Activated T-cell treated with anti-CD3 and anti-CD28 coated beads, Interleukin-2, amount 50 U/mL, for 48 hours (primary cell): ENCODE measurements around the gene AP3D1.
"Not testable (repeated sequence)": the region's sequence is repeated elsewhere in the genome, so short reads cannot be mapped to it uniquely, and the experiment has no call there.

Experiments
- DNase-seq, 2 experiments: peaks; one replicate each; pipeline ENCODE4 v3.0.0-alpha.2; 2020

Gene AP3D1

DNA sequence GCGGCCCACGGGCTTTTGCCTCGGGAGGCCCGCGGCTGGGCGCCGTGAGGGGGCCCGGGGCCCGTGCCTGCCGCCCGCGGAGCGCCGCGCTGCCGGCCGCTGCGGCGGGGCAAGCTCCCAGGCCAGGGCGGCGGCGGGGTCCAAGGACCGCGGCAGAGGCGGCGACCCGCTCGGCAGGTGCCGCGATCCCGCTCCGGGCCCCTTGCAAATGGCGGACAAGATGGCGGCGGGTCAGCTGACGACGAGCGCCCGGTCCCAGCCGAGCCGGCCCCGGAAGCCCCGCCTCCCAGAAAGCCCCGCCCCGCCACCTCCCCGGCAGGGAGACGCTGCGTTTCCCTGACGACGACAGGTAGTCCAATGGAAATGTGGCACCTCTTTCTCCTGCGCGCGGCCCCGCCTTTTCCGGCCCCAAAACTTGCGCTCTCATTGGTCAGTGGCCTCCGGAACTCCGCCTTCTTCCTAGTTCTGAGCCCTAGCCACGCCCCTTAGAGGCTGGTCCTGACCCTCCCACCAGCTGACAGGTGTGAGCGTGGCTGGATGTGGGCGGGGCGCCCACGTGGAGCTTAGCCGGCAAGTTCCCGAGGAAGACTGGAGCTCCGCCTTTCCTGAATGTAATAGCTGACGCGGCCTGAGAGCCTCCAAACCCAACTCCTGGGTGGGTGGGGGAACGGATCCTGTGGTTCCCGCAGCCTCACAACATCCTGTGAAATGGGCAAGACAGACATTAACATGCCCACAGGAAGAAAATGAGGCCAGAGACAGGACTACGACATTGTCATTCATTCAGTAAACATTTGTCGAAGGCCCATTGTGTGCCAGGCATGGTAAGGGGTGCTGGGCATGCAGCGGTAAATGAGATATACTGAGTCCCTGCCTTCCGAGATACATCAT is at the start of gene AP3D1:
Gene AP3D1 (minus strand): TSS at position 228 of the 891 bp plus-strand sequence. CDS start 232 bp downstream, outside the sequence.
- DNase-seq: peak; percentile 100

DNA sequence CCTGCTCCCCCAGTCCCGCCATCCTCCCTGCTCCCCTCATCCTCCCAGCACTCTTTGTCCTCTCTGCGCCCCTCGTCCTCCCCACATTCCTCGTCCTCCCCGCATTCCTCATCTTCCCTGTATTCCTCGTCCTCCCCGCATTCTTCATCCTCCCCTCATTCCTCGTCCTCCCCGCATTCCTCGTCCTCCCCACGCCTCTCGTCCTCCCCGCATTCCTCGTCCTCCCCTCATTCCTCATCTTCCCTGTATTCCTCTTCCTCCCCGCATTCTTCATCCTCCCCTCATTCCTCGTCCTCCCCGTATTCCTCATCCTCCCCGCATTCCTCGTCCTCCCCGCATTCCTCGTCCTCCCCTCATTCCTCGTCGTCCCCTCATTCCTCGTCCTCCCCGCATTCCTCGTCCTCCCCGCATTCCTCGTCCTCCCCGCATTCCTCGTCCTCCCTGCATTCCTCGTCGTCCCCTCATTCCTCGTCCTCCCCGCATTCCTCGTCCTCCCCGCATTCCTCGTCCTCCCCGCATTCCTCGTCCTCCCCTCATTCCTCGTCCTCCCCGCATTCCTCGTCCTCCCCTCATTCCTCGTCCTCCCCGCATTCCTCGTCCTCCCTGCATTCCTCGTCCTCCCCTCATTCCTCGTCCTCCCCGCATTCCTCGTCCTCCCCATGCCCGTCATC is 49.4 kb upstream of the AP3D1 start:
- not testable (repeated sequence) for DNase-seq

DNA sequence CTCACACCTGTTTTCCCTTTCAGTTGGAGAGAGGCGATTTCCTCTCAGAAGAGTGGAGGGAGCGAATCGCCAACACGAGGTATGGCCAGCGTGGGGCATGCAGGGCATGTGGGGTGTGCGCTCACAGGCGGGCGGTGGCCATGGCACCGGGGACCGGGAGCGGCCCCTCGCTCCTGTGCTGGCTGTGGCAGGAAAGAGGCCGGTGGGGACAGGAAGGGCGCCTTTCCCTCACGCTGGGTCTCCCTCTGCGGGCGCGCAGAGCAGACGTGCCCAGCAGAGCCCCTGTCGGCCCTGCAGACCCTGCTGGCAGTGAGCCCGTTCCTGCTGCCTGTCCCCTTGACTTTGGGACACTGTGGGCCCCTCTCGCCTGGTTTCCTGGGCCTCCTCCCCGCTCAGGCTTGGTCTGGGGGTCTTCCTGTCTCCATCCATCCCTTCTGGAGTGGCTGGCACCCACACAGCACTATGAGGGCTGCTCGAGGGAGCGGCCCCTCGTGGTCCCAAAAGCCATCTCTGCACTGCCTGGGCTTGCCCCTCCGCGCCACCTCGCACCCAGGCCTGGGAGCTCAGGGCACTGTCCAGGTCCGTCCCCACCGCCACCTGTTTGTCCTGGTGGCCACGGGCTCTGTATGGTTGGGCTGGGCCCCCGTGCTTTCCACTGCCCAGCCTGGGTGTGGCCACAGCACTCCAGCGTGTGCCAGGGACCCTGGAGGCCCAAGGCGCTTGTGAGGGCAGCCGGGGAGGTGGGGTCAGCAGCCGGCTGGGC is 48.7 kb upstream of the AP3D1 start:
- no peak for DNase-seq

DNA sequence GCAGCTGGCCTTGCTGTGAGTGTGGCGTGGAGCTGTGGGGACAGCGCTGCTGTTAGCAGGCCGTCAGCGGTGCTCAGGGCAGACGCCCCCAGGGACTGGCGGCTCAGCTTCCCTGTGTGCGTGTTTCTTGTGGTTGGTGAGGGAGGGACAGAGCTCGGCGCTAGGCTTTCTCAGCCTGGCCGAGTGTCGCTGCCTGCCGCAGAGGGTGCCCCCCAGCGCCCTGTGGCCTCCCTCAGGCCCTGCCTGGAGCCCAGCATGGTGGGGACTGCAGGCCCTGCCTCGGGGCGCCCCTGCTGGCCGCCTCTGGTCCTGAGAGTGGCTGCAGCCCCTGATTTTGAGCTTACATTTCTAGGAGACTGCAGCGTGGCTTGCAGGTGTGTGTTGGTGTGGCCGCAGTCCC is 47.8 kb upstream of the AP3D1 start:
- no peak for DNase-seq

DNA sequence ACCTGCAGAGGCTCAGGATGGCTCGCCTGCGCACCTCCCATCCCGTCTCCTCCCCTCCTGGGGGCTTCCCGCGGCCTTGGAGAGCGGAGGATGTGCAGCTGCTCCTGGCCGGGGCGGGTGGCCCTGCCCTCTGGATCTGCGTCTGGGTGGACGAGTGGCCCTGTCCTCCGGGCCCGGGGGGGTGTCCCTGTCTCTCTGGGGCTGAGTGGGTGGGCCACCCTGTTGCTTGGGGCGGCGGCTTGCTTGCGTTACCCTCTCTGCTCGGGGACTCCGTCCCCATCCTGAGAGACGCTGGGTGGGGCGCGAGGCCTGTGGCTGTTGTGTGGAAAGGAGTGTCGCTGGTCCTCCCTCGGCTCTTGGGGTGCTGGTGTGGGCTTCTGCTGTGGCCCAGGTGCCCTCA is 47.0 kb upstream of the AP3D1 start:
- no peak for DNase-seq

DNA sequence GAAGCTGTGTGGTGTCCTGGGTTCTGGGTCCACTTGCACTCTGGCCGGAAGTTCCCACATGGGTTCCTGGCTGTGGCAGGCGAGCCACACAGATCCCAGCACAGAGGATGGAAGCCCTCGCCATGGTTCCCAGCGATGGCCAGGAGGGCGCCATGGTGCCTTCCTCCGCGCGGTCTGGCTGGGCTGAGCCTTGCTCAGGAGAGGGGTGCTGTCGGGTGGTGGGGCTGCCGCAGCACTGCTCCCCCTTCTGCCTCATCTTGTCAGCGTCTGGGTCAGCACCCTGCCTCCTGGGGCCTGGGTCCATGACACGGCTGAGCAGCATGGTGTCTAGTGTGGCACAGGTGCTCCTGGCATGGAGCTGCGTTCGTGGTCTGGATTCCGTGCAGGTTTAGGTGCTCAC is 45.9 kb upstream of the AP3D1 start:
- DNase-seq: no peak

DNA sequence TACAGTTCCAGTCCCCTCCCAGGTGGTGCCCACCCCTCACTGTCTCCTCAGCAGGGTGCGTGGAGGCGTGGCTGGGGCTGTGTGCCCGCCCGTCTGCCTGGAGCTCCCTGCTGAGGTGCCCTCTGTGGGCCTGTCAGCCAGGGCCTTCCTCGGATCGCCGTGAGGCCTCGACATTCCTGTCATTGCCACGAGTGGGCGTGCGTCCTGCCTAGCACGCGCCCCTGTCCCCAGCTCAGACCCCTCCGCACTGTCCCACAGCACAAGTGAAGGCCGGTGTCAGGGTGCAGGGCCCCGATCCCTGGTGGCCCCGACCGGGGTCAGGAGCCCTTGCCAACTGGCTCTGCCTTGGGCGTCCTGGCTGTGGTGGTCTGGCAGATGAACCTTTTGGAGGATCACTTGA is 44.5 kb upstream of the AP3D1 start:
- DNase-seq: no peak

DNA sequence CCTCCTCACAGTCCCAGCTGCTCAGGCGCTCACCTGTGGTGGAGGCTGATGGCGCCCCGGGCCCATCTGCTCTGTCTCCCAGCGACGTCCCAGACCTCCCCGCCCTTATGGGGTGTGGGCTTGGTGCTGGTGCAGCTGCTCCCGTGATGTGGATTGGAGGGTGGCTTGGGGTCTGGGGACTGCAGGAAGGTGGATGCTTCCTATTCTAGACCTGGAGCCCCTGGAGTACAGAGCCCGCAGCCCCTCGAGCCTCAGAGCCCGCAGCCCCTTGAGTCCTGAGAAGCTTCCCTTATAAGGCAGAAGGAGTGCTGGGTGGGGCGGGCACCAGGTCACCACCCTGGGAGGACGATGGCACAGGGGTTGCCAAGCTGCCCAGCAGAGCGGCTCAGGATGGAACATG is 44.0 kb upstream of the AP3D1 start:
- DNase-seq: no peak

DNA sequence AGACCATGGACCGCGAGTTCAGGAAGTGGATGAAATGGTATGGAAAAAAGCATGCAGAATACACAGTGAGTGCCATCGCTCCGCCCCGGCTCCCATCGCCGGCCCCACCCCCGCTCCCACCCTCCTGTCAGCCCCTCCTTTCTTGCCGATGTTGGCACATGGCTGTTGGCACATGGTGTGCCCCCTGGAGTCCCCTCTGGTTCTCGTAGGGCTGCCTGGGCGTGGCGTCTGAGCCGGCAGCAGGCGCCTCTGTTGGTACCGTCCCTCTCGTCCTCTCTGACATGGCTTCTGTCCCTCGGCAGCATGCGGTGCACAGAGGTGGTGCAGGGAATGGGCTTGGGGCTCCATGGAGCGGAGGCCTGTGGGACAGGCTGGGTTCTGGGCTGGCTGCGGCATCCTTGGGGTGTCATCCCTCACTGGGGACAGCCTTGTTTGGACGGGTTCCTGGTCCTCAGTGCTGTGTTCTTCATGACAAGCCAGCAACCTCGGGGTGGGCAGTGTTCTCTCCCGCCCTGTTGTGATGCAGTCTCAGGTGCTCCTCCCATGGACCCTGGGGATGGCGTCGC is 43.2 kb upstream of the AP3D1 start:
- DNase-seq: no peak

DNA sequence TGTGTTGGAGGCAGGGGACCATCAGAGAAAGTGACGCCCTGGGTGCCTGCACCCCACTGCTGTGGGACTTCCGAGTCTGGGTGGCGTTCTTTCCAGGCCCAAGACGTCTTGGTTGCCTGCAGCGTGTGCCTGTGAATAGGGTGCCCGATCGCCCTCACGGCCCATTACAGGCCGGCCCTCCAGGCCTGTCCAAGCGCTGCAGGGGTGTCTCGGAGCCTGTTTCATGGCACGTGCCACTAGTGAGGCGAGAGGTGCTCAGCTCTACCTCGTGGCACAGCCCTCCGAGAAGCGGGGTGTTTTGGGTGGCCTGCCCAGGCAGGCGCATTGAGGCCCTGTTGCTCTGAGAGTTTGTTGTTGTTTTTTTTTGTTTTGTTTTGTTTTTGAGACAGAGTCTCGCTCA is 42.4 kb upstream of the AP3D1 start:
- no peak for DNase-seq

DNA sequence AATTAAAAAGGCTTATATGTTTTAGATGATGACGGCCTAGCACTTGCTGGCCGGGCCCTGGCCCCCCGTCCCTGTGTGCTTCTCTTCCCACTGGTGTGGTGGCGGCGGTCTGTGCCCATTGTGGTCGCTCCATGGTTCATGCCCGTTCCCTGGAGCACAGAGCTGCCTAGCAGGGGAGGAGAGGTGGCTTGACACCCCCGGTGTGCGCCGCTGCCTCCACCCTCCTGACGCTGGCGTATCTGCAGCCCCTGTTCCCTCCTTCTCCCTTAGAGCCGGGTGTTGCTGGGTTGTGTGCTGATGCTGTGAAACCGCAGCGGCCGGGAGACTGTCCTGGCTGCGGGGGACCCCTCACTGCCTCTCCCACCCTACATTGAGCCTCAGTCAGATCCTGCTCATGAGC is 41.5 kb upstream of the AP3D1 start:
- no peak for DNase-seq

DNA sequence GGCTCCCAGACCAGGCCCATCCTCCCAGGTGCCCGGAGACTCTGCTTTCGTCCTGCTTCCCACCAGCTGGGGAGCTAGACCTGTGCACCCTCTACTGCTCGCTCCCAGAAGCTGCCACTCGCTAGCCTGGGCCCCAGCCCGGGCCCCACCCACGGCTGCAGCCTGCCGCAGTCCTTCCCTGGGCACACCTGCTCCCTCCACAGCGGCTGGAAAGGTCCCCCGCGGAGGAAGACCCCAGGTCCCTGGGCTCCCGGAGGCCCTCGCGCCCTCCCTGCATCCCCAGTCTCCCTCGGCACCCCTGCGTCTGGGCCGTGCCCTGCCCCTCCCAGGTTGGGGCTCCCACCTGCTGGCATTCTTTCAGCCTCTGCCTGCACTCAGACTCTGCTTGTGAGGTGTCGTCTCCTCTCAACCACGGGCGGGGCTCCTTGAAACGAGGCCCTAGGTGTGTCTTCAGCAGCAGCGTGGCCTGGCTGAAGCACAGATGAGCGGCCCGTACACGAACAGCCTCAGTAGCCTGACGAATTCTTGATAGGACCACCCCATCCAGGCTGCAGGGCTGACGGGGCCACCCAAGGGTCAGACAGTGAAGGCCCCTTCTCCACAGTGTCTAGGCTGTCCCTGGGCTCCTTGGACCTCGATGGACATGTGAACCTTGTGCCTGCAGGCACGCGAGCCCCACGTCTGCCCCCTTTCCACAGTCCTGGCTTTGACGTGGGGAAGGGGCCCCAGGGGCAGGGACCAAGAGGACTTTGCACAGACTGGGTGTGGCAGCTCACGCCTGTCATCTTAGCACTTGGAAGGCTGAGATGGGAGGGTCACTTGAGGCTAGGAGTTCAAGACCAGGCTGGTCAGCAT is 40.3 kb upstream of the AP3D1 start:
- no peak for DNase-seq

DNA sequence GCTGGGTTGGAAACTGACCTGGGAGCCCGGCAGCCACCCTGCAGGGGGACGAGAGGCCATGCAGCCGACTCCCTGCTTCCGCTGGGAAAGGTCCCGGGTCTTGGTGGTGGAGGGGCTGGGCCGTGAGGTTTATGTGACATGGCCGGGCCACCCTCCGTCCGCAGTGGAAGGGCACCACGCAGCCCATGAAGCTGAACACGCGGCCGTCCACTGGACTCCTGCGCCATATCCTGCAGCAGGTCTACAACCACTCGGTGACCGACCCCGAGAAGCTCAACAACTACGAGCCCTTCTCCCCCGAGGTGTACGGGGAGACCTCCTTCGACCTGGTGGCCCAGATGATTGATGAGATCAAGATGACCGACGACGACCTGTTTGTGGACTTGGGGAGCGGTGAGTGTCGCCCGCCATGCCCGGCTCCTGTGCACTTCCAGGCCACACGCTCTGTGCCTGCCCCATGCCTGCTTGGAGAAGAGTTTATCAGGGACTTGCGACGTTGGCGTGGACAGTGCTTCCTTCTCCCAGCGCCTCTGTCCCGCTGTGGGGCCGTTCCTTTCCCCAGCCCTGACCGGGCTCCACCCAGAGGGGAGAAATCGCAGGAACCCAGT is 39.6 kb upstream of the AP3D1 start:
- no peak for DNase-seq

DNA sequence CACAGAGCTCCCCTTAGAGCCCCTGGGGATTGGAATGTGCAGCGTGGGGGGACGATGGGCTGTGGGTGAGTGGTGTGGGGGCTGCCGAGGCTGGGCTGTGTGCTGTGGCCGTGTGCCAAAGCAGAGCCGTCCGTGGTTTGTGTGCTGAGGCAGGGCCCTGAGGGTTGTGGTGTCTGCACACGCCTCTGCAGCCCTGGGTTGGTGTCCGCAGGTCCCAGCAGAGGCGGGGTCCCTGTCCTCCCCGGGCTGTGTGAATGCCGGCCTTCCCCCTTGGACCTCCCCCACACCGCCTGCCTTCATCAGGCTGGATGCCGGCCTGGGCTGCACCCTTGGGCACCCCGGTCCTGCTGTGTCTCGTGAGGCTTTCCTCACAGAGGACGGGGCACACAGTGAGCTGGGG is 38.5 kb upstream of the AP3D1 start:
- DNase-seq: no peak

DNA sequence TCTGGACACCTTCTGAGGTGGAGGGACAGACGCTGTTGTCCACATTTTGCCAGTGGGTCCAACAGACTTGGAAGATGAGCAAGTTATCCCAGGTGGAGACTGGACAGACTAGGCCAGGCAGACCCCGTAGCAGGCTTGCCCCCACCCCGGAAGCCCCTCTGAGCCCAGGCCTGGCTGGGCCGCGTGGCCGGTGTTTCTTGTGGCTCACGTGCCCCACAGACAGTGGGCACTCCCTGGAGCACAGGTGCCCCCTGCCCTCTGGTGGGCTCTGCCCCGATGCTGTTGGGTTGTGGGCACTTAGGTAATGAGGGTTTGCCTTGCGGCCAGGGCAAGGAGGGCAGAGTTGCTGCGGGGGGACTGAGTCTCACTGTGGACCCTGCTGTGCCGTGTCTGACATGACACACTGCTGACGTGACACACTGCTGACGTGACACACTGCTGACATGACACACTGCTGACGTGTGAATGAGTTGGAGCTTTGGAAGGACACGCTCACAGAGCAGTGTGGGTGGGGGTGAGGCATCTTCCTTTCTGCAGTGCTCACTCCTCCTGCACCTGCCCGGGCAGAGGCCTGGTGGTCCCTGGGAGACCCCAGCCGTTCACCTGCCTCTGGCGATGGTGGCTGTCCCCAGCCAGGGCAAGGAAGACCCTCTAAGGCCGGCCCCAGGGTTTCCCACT is 37.5 kb upstream of the AP3D1 start:
- DNase-seq: peak; percentile 37 to 59

DNA sequence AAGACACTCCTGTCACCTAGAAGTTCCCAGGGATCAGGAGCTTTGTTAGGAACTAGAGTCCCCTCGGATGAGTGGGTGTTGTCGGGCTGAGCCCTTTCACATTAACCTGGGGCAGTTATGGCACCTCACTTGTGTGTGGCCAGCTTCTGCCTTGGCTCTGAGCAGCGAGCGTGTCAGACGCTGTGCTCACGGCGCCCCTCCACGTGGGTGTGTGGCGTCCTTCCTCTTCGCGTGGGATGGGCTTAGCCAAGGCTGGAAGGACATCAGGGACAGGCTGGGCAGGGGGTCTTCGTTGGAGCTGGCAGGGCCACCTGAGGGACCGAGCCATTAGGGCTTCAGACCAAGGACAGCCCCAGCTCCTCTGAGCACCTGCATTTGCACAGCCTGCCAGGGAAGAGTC is 35.8 kb upstream of the AP3D1 start:
- DNase-seq: no peak

DNA sequence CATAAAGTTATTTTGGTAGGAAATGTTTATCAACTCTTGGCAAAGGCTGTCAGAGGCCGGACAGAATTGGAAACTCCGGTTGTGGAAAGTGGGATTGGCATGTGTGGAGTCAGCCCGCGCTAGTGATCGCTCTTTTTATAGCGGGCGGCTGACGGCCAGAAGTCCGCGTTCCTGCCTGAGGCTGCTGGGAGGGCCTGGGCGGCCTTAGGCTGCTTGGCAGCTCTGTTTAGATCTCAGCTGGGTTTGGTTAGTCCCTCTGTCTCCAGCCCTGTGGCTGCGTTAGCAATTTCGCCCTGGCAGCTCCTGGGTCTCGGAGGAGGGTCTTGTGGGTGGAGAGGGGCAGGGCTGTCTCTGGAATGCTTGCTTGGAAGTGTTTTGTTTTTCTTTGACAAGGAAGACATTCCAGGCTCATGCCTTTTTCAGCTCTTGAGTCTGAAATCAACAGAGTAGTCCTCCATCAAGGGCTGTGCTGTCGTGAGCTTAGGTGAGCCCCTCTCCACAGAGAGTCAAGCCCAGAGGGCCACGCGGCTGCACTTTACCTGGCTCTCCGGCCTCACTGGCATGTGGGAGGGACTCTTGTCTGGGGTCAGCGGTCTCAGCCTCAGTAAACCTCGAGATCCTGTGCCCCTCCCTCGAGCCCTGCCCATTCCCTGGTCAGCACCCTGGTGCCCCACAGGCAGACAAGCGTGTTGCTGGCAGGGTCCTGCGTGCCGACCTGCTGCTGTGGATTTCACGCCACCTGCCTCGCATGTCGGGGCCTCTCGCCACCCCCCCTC is 34.9 kb upstream of the AP3D1 start:
- no peak for DNase-seq

DNA sequence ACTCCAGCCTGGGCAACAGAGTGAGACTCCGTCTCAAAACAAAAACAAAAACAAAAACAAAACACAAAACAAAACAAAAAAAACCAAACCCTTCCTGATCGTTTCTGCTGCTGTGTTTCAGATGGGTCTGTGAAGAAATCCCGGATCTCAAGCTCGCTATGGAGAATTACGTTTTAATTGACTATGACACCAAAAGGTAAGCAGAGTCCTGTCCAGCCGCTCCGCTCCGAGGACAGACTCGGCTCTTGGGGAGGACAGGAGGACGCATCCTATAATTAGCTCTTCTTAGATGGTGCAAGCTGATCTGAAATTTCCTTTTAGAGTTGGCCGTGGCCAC is 34.3 kb upstream of the AP3D1 start:
- DNase-seq: no peak

DNA sequence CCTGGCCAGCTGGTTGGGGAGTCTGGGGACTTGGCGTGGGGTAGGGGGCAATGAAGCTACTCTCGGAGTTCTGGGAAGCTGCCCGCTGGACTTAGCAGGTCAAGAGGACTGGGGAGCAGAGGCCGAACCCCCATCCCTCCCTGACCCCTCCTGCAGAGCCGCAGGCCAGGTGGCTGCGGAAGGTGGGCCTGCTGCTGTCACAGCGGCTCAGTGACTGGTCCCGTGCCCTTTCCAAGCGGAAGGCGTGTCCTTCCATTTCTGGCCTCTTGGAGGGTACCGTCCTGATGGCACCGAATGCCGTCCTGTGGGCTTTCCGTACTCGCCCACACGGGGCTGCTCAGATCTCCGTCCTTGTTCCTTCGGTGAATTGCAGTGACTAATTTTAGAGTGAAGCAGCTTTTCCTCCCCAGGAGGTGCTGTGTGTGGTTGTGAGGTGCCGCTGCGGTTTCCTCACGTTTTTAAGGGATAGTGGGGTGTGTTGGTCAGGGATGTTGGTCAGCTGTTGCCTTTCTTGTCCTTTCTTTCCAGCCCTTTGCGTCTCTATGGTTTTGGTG is 33.1 kb upstream of the AP3D1 start:
- no peak for DNase-seq

DNA sequence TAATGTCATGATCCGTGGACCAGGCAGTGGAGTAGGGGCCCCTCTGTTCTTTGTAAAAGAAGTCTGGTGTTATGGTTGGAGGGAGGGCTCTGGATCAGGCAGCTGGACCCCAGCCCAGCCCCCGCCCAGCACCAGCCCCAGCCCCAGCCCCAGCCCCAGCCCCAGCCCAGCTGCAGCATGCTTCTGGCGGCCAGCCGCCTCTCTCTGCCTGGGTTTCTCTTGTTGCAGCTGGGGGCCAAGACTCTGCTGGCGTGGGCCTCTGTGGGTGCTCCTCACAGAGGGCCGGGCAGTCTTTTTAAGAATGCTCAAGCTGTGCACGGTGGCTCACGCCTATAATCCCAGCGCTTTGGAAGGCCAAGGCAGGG is 30.2 kb upstream of the AP3D1 start:
- no peak for DNase-seq
